ENCODE measurements around the gene HOXC13. TPM values are rescaled to one million over a fixed set of nuclear protein-coding genes. Genes with fewer than 3 reads are reported as not detected.

The HOXC13 gene
- total and polyA plus RNA-seq, 2 donors, result 0.05 to 0.07 TPM

DNA sequence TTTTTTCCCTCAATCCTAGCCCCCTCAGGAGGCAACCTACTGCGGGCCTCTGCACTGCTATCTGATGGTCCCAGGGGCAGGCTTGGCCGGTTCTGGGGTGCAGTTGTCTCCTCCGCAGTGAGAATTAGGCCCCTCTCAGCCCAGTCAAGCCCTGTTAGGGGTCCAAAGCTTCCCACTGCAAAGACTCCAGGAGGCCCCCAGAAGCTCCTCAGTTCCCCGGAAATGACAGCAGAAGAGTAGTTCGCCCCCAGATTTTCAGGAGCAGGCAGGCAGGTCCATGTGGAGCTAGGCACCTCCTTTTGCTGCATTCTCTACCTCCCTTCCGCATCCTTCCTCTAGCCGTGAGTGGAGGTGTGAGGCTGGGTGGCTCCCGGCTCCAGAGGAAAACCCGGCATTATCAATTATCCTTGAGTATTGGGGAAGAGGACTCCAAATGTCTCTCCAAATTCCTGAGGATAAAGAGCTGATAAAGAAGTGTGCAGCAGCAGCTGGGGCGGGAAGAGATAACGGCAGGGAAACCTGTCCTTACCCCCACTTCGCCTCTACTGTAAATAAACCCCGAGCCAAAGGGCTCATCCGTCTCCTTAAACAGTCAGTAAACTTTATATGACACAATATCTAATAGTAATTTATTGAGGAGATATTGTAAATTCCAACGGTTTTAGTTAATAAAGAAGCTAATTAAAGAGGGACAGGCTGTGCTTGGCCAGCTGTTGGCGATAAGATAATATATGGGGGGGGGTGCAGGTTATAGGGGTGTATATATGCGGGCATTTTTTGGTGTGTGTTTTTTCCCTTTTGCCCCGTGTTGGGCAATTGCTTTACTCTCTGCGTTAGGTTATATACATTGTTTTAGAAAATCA lies 15.4 kb downstream of the HOXC13 start:
- Histone ChIP-seq H3K9me3 (ENCODE audit: control insufficient read depth in 2 of 2, insufficient read depth in 1 of 2, low read length in 1 of 2) (peaks cover 0 to 9% of the 10 kb centered on the region in 2 donors), H3K36me3 (ENCODE audit: control insufficient read depth in 2 of 2, insufficient read depth in 2 of 2, low read length in 1 of 2) (no peaks in the 10 kb centered on the region), H3K4me3 (ENCODE audit: low read length in 2 of 2) (no peak overlapping the region), H3K27ac (ENCODE audit: low read depth in 1 of 2, low read length in 1 of 2) (no peak overlapping the region), H3K27me3 (ENCODE audit: control insufficient read depth in 2 of 2, insufficient read depth in 1 of 2, low read length in 1 of 2) (peaks cover 94 to 99% of the 10 kb centered on the region in 2 donors), H3K4me1 (ENCODE audit: control insufficient read depth in 2 of 2, insufficient read depth in 2 of 2, low read length in 2 of 2) (no peaks in the 10 kb centered on the region)
- DNase-seq (ENCODE audit: low read depth in 6 of 9, low spot score in 9 of 9), result no peak
- WGBS, result 11% methylated on average over 19 of the region's 19 CpGs

DNA sequence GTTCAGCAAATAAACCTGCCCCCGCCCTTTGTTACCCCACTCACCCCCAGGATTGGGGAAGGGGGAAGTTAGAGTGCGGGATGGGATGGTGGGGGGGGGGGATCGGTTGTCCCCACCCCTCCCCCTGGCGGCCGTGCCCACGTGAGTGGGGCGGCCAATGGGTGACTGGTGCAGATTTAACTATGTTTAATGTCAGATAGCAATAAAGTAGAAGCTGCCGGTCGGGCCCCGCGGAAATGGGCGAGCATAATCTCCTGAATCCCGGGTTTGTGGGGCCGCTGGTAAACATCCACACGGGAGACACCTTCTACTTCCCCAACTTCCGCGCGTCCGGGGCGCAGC lies 16.0 kb downstream of the HOXC13 start, which contains the start of gene HOXC12:
Gene HOXC12 (plus strand): TSS at position 210 of the 342 bp plus-strand sequence. CDS start 27 bp downstream, at position 237.
- Histone ChIP-seq H3K27me3 (ENCODE audit: control insufficient read depth in 2 of 2, insufficient read depth in 1 of 2, low read length in 1 of 2) (peaks cover 94 to 99% of the 10 kb centered on the region in 2 donors), H3K4me3 (ENCODE audit: low read length in 2 of 2) (no peak within 1 kb of the TSS), H3K27ac (ENCODE audit: low read depth in 1 of 2, low read length in 1 of 2) (no peak within 1 kb of the TSS), H3K4me1 (ENCODE audit: control insufficient read depth in 2 of 2, insufficient read depth in 2 of 2, low read length in 2 of 2) (no peaks in the 10 kb centered on the region), H3K9me3 (ENCODE audit: control insufficient read depth in 2 of 2, insufficient read depth in 1 of 2, low read length in 1 of 2) (peaks cover 0 to 9% of the 10 kb centered on the region in 2 donors), H3K36me3 (ENCODE audit: control insufficient read depth in 2 of 2, insufficient read depth in 2 of 2, low read length in 1 of 2) (no peaks in the 10 kb centered on the region)
- DNase-seq (ENCODE audit: low read depth in 6 of 9, low spot score in 9 of 9), result no peak
- 5% methylated on average over 20 of the region's 20 CpGs for WGBS

DNA sequence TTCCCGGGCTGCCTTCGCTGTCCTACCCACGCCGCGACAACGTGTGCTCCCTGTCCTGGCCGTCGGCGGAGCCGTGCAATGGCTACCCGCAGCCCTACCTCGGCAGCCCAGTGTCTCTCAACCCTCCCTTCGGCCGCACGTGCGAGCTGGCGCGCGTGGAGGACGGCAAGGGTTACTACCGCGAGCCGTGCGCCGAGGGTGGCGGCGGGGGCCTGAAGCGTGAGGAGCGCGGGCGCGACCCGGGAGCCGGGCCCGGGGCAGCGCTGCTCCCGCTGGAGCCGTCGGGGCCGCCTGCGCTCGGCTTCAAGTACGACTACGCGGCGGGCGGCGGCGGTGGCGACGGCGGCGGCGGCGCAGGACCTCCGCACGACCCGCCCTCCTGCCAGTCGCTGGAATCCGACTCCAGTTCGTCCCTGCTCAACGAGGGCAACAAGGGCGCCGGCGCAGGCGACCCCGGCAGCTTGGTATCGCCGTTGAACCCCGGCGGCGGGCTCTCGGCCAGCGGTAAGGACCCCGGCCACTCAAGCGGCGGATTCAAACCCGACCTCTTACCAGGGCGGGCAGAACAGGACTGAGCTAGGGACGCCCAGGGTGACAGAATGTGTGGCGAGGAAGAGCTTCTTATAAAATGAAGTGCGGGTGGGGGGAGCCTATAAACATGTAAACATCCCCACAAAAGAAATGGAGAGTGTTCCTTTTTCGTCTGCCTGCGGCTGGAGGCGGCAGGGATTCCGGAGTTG lies 16.6 kb downstream of the HOXC13 start:
- 7% methylated on average over 86 of the region's 86 CpGs for WGBS
- Histone ChIP-seq H3K27me3 (ENCODE audit: control insufficient read depth in 2 of 2, insufficient read depth in 1 of 2, low read length in 1 of 2) (peaks cover 90 to 99% of the 10 kb centered on the region in 2 donors), H3K36me3 (ENCODE audit: control insufficient read depth in 2 of 2, insufficient read depth in 2 of 2, low read length in 1 of 2) (no peaks in the 10 kb centered on the region), H3K27ac (ENCODE audit: low read depth in 1 of 2, low read length in 1 of 2) (no peak overlapping the region), H3K4me1 (ENCODE audit: control insufficient read depth in 2 of 2, insufficient read depth in 2 of 2, low read length in 2 of 2) (no peaks in the 10 kb centered on the region), H3K4me3 (ENCODE audit: low read length in 2 of 2) (no peak overlapping the region), H3K9me3 (ENCODE audit: control insufficient read depth in 2 of 2, insufficient read depth in 1 of 2, low read length in 1 of 2) (peaks cover 0 to 9% of the 10 kb centered on the region in 2 donors)
- DNase-seq (ENCODE audit: low read depth in 6 of 9, low spot score in 9 of 9), result no peak

GRCh38 chr12:53955776-53956250 lies 17.2 kb downstream of the HOXC13 start:
- Histone ChIP-seq H3K4me1 (ENCODE audit: control insufficient read depth in 2 of 2, insufficient read depth in 2 of 2, low read length in 2 of 2) (no peaks in the 10 kb centered on the region), H3K27me3 (ENCODE audit: control insufficient read depth in 2 of 2, insufficient read depth in 1 of 2, low read length in 1 of 2) (peaks cover 88 to 99% of the 10 kb centered on the region in 2 donors), H3K4me3 (ENCODE audit: low read length in 2 of 2) (no peak overlapping the region), H3K9me3 (ENCODE audit: control insufficient read depth in 2 of 2, insufficient read depth in 1 of 2, low read length in 1 of 2) (peaks cover 0 to 8% of the 10 kb centered on the region in 2 donors), H3K36me3 (ENCODE audit: control insufficient read depth in 2 of 2, insufficient read depth in 2 of 2, low read length in 1 of 2) (no peaks in the 10 kb centered on the region), H3K27ac (ENCODE audit: low read depth in 1 of 2, low read length in 1 of 2) (no peak overlapping the region)
- 13% methylated on average over 10 of the region's 10 CpGs for WGBS
- no peak for DNase-seq (ENCODE audit: low read depth in 6 of 9, low spot score in 9 of 9)

DNA sequence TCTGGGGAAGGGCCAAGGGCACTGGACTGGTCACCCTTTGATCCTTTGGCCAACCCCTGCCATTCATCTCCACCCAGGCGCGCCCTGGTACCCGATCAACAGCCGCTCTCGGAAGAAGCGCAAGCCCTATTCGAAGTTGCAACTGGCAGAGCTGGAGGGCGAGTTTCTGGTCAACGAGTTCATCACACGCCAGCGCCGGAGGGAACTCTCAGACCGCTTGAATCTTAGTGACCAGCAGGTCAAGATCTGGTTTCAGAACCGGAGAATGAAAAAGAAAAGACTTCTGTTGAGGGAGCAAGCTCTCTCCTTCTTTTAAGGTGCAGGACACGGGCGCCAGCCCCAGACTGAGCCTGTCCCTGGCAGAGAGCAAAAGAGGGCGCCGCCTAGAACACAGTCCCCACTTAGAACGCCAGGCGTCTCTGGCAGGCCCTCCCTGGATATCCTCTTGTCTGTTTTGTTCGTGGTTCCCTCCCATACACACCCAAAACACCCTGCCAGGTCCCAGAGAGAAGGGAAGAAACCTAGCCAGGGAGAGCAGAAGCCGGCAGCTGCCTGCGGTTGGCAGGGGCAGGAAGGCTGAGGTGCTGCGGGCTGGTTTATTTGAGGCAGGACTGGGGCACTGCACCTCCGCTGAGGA lies 17.7 kb downstream of the HOXC13 start:
- H3K27ac ChIP-seq (ENCODE audit: low read depth in 1 of 2, low read length in 1 of 2), result no peak overlapping the region
- peaks cover under 1 to 3% of the 10 kb centered on the region in 2 donors for H3K9me3 ChIP-seq (ENCODE audit: control insufficient read depth in 2 of 2, insufficient read depth in 1 of 2, low read length in 1 of 2)
- DNase-seq (ENCODE audit: low read depth in 6 of 9, low spot score in 9 of 9), result no peak
- H3K4me3 ChIP-seq (ENCODE audit: low read length in 2 of 2), result no peak overlapping the region
- no peaks in the 10 kb centered on the region for H3K36me3 ChIP-seq (ENCODE audit: control insufficient read depth in 2 of 2, insufficient read depth in 2 of 2, low read length in 1 of 2)
- 7% methylated on average over 25 of the region's 25 CpGs for WGBS
- no peaks in the 10 kb centered on the region for H3K4me1 ChIP-seq (ENCODE audit: control insufficient read depth in 2 of 2, insufficient read depth in 2 of 2, low read length in 2 of 2)
- peaks cover 88 to 99% of the 10 kb centered on the region in 2 donors for H3K27me3 ChIP-seq (ENCODE audit: control insufficient read depth in 2 of 2, insufficient read depth in 1 of 2, low read length in 1 of 2)

GRCh38 chr12:53956914-53957536 lies 18.4 kb downstream of the HOXC13 start:
- no peaks in the 10 kb centered on the region for H3K36me3 ChIP-seq (ENCODE audit: control insufficient read depth in 2 of 2, insufficient read depth in 2 of 2, low read length in 1 of 2)
- H3K9me3 ChIP-seq (ENCODE audit: control insufficient read depth in 2 of 2, insufficient read depth in 1 of 2, low read length in 1 of 2), result peaks cover 0 to 3% of the 10 kb centered on the region in 2 donors
- H3K4me3 ChIP-seq (ENCODE audit: low read length in 2 of 2), result no peak overlapping the region
- no peak overlapping the region for H3K27ac ChIP-seq (ENCODE audit: low read depth in 1 of 2, low read length in 1 of 2)
- no peak for DNase-seq (ENCODE audit: low read depth in 6 of 9, low spot score in 9 of 9)
- peaks cover 88 to 99% of the 10 kb centered on the region in 2 donors for H3K27me3 ChIP-seq (ENCODE audit: control insufficient read depth in 2 of 2, insufficient read depth in 1 of 2, low read length in 1 of 2)
- WGBS, result 4% methylated on average over 11 of the region's 11 CpGs
- H3K4me1 ChIP-seq (ENCODE audit: control insufficient read depth in 2 of 2, insufficient read depth in 2 of 2, low read length in 2 of 2), result no peaks in the 10 kb centered on the region

GRCh38 chr12:53958128-53958527 lies 19.5 kb downstream of the HOXC13 start:
- DNase-seq (ENCODE audit: low read depth in 6 of 9, low spot score in 9 of 9), result no peak
- 24% methylated on average over 3 of the region's 3 CpGs for WGBS
- H3K27ac ChIP-seq (ENCODE audit: low read depth in 1 of 2, low read length in 1 of 2), result no peak overlapping the region

GRCh38 chr12:53959314-53959713 lies 20.7 kb downstream of the HOXC13 start:
- Histone ChIP-seq H3K27ac (ENCODE audit: low read depth in 1 of 2, low read length in 1 of 2) (no peak overlapping the region), H3K4me1 (ENCODE audit: control insufficient read depth in 2 of 2, insufficient read depth in 2 of 2, low read length in 2 of 2) (no peaks in the 10 kb centered on the region), H3K4me3 (ENCODE audit: low read length in 2 of 2) (no peak overlapping the region), H3K36me3 (ENCODE audit: control insufficient read depth in 2 of 2, insufficient read depth in 2 of 2, low read length in 1 of 2) (no peaks in the 10 kb centered on the region), H3K9me3 (ENCODE audit: control insufficient read depth in 2 of 2, insufficient read depth in 1 of 2, low read length in 1 of 2) (peaks cover 0 to 3% of the 10 kb centered on the region in 2 donors), H3K27me3 (ENCODE audit: control insufficient read depth in 2 of 2, insufficient read depth in 1 of 2, low read length in 1 of 2) (peaks cover 85 to 99% of the 10 kb centered on the region in 2 donors)
- WGBS, result 15% methylated on average over 4 of the region's 4 CpGs
- no peak for DNase-seq (ENCODE audit: low read depth in 6 of 9, low spot score in 9 of 9)

More at GRCh38 chr12:53958128-53958527, 19.5 kb downstream of the HOXC13 start:
- Histone ChIP-seq H3K27me3 (ENCODE audit: control insufficient read depth in 2 of 2, insufficient read depth in 1 of 2, low read length in 1 of 2) (peaks cover 89 to 99% of the 10 kb centered on the region in 2 donors), H3K9me3 (ENCODE audit: control insufficient read depth in 2 of 2, insufficient read depth in 1 of 2, low read length in 1 of 2) (peaks cover 0 to 3% of the 10 kb centered on the region in 2 donors), H3K36me3 (ENCODE audit: control insufficient read depth in 2 of 2, insufficient read depth in 2 of 2, low read length in 1 of 2) (no peaks in the 10 kb centered on the region), H3K4me3 (ENCODE audit: low read length in 2 of 2) (no peak overlapping the region), H3K4me1 (ENCODE audit: control insufficient read depth in 2 of 2, insufficient read depth in 2 of 2, low read length in 2 of 2) (no peaks in the 10 kb centered on the region)

All from thymus (tissue), 11 donors.